Body of pancreas (tissue), 4 donors: ENCODE measurements around the gene SYTL1.

ENCODE experiments used
- CTCF ChIP-seq, 7 experiments: fragments of 450-650 bp in 4 of 7; fragments of 200-600 bp in 3 of 7; sonication (generic) in 3 of 7; IDR thresholded peaks; one replicate each; pipeline ENCODE4 v1.5.1; 2016 to 2019; ENCODE audit warnings: antibody characterized with exemption in 7 of 7
- POLR2A ChIP-seq, 3 donors: fragments of 450-650 bp; IDR thresholded peaks; one replicate each; pipeline ENCODE4 v1.6.1; 2016; ENCODE audit warnings: antibody characterized with exemption in 3 of 3, mild to moderate bottlenecking in 2 of 3

GRCh38 chr1:27350663-27351540 is 9.1 kb downstream of the SYTL1 start:
- no peak for TF ChIP-seq POLR2A (IDR thresholded peaks at IDR 0.05)
- TF ChIP-seq CTCF (IDR thresholded peaks at IDR 0.05): no peak
